GM18951 (cell line): Measurements from ENCODE around the gene ARL14.

Experiments used
- POLR2A ChIP-seq: IDR thresholded peaks from 4 replicates; pipeline ENCODE4 v1.6.1; 2011; ENCODE audit warnings: mild to moderate bottlenecking; ENCODE audit not compliant: insufficient read length, insufficient read depth; ENCODE audit errors: extremely low read depth
- in situ Hi-C: fragments of 300-500 bp; cut with MboI; formaldehyde crosslinking; loops from one replicate; pipeline ENCODE4 v1.12.0; 2022; ENCODE audit warnings: low sequenced_read_pairs, mixed read lengths, inconsistent platforms; ENCODE audit not compliant: unreplicated experiment

The ARL14 gene

DNA sequence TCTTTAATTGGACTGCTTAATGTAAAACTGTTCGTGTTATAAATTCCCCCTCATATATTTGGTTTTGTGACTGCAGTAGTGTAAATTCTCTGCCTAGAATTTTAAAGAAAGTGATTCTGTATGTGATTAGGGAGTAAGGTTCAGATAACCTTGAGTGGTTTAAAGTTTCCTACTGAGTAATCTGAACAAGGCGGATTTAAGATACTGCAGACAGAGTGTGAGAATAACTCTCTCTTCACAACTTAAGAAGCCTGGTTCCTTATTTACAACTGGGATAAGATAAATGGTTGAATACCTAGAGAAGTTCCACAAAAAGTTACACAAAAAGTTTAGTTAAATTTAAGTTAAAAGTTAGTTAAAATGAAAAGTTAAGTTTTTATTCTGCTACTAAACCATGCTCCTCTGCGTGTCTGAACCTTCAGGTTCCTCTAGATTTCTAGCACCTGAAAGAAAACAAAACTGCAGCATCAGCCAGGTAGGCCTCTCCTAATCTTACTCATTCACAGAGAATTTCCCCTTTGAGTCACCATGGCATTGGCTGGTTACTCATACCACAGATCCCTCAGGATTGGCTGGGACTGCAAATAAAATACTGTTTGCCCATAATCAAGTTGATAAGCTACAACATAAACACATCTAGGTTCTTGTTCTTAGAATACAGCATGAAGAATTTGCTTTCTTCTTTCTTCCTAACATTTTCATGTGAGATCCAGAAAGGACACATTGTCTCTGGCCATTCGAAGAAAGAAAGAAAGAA, at the start of gene ARL14:
ARL14 (plus strand) TSS at position 614 of the 757 bp plus-strand sequence. CDS start 187 bp downstream, outside the sequence.
- TF ChIP-seq POLR2A = no peak
- in situ Hi-C loops = no loop called here

DNA sequence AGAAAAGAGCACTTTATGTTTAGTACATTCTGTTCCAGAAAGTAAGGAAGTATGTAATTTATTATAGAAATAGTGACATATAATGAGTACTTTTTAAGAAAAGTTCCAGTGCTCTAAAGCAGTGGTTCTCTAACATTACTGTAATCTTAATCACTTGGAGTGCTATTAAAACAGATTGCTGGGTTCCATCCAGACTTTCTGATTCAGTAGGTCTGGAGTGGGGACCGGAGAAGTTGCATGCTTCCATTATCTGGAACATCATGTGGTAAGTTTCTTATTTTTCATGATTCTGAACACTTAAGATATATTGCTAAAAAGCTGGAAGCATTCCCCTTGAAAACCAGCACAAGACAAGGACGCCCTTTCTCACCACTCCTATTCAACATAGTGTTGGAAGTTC, 47.5 kb upstream of the ARL14 start:
- TF ChIP-seq POLR2A = no peak
- in situ Hi-C loops = no loop called here

DNA sequence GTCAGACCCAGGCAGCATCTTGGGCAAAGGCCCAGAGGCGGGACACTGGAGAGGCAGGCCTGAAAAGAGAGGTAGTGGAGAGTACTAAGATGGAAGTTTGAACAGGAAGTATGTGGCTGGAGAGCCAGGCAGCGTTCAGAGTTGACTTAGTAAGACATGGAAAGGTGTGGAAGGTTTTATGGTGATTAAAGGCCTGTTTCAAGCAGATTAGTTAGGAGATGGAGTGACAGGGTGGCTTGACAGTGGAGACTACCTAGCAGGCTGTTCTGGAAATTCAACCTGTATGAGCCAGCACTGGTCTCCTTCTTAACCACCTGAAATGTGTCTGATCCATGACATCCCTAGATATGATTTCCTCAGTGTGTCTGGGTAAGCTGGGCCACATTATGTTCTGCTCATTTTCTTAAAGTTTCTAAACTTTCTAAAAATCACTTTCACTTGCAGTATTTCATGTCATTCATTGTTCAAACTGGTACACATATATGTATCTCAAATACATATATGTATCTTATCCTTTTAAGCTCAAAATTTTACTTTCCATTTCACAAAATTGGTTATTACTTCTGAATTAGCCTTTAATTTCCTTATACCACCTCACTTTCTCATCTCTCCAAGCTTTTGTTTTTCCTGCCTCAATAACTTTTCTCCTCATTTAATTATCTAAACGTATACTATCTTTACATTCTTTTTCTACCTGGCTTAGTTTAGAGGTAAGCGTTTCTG, 43.4 kb upstream of the ARL14 start:
- TF ChIP-seq POLR2A = no peak
- in situ Hi-C loops = no loop called here

DNA sequence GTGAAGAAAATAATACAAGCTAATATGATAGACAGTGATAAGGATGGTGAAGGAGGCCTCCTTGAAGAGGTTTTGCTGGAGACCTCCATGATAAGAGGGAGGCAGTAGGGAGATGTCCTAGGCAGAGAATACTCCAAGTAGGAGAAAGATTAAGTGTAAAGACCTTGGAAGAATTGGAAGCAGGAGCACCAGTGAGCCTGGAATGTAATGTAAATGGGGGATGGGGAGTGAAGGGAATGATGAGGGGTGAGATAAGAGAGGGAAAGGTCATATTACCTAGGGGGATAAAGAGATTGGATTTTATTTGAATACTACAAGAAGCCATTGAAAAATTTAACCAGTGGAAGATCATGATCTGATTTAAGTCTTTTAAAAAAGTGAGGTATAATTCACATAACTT, 41.7 kb upstream of the ARL14 start:
- TF ChIP-seq POLR2A = no peak
- in situ Hi-C loops = no loop called here

DNA sequence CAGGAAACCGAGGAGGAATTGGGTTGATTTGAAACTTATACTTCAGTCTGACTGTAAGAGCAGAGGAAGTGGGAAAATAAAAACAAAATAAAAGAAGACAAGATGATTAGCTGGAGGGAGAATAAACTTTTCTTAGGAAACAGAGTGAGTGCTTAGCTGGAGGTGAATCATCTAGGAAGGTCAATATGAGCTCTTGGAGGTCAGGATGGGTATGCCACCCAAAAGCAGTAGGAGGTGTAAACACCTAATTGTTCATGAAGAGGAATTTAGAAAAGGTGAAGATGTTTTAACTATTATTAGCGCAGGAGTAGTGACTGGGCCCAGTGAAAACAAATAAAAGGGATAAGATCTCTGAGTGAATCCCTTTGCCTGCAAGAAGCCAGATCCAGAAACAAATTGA, 39.9 kb upstream of the ARL14 start:
- TF ChIP-seq POLR2A = no peak

DNA sequence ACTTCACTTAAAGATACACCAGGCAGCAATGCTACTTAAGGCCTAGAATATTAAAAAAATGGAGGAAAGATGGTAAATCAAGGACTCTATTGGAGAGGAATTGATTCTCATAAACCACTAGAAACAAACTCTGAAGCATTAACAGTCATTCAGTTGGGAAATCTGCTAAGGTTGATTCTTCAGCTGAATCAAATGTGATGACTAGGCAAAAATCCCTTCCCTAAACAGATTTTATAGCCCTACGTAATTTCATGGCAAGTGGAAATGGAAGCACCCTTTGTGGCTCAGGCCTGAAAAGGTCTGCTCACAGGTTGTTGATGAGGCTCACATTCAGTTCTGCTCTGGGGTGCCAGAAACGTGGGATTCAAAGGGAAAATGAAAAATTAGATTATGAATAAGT, 38.8 kb upstream of the ARL14 start:
- in situ Hi-C loops = no loop called here
- TF ChIP-seq POLR2A = no peak

More for the DNA sequence above, 39.9 kb upstream of the ARL14 start:
- in situ Hi-C loops = no loop called here

DNA sequence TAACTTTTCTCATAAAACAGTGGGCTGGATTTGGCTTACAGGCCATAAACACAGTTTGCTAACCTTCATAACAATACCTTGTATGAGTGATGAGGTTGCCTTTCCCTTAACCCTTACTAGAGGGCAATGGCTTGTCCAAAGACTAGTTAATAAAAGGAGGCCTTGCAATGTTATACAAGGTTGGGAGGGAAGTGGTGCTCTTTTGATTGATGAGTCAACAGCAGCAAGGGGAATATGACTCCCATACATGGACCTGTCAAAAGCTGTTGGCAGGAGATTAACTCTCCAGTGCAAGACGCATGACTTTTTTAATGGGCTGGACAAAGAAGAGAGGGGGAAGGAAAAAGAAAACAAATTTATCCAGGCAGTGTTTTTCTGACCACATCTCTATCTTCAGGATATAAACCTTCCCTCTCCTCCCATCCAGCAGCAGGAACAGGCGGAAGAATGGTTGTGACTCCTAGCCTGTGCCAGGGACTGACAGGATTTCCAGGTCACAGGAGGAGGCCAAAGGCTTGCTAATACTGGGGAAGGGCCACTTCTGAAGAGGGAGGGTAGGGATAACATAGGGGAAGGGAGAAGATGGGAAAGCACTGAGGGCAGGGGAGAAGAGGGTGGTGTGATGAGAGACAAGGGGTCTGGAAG, 35.2 kb upstream of the ARL14 start:
- in situ Hi-C loops = no loop called here
- no peak for TF ChIP-seq POLR2A

DNA sequence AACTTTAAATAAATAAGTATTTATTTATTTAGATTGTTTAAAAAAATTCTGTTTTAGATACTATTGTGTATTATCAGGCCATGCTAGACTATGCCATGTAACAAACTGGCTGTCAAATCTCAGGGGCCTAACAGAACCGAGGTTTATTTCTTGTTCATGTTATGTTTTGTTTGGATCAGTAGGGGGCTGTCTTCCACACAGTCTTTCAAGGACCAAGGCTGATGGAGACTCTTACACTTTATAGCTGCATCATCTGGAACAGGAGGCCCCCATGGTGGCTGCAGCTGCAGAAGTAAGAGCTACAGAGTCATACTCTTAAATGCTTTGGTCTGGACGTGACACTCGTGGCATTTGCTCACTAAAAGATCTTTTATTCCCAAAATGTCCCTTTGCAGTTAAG, 33.0 kb upstream of the ARL14 start:
- in situ Hi-C loops = no loop called here

DNA sequence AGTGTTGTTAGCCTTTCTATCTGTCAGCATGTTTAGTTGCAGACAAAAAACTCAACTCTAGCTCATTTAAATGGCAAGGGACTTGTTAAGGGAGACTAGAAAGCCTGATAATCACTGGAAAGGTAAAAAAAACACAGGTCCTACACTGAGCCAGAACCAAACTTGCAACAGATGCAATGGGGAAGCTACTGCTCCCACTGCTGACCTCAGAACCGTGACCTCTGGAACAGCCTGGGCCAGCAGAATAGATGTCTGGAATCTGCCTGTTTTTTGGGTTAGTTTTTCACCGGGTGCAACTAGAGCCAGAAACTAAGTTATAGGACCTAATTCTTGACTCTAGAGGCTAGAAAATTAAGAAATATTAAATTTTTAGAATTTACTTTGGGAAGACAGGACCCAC, 32.5 kb upstream of the ARL14 start:
- TF ChIP-seq POLR2A = no peak
- in situ Hi-C loops = no loop called here

More for the DNA sequence above, 33.0 kb upstream of the ARL14 start:
- TF ChIP-seq POLR2A = no peak

DNA sequence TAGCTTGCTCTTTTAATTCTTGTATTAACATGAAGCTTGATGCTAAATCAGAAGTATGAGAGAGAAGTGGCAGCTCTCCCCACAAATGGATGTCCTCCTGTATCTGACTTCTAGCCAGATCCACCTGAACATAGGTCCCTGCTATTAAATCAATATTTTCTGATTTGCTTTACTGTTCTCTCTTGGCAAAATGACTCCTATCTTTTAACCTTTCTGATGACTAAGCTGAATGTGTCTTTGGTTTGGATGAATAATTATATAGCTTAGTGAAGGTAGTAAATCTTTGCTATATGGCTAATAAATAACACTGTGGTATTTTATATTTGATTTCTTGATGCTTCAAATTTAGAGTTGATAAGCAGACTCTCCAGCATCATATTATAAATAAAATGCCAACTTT, 28.3 kb upstream of the ARL14 start:
- in situ Hi-C loops = no loop called here
- no peak for TF ChIP-seq POLR2A

DNA sequence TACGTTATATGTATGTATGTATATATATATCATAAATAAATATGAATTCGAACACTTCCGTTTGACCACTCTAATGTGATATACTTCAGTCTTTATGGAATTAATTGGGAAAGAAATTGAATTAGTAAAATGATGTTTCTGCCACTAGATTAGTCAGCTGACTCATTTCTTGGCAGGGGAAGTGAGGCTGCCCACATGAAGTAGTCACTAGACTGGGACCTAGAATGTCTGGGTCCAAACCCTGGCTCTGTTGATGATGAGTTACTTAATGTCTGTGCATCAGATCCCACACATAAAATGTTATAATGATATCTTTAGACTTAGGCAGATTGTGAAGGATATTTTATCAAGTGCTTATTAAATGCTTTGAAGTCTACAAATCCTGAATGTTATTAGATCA, 27.4 kb upstream of the ARL14 start:
- in situ Hi-C loops = no loop called here
- TF ChIP-seq POLR2A = no peak

DNA sequence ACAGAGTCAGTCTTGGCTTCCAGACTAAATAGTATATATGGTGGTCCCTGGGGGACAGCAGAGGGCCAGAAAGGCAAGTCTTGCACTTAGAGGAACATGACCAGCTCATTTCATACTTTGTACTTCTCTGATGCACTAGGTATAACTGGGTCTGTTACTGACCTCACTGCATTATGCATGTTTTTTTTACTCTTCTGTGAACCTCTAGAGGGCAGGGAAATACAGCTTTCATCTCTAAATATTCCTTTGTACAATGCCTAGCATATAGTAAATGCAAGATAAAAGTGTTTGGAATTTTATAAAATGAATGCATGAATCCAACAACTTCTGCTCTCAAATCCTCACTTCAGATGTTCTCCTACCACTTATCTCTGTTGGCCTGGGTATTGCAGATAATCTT, 23.4 kb upstream of the ARL14 start:
- TF ChIP-seq POLR2A = no peak
- in situ Hi-C loops = no loop called here

DNA sequence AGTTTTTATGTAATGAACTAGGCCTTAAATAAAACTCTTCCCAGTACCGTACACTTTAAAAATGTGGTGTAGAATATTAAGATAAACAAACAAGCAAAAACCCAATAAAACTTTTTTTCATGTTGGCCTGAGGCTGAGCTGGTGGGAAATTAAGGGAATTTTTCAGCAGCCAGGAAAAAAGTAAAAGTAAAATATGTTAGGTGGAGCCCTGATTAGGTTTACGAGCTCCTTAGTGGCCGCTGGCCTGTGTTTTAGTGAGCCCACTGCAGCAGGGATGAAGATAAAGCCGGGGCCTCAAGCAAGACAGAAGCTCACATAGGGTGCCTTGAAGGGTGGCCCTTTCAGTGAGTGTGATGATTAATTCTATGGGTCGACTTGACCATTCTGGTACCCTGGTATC, 16.1 kb upstream of the ARL14 start:
- in situ Hi-C loops = no loop called here
- TF ChIP-seq POLR2A = no peak

DNA sequence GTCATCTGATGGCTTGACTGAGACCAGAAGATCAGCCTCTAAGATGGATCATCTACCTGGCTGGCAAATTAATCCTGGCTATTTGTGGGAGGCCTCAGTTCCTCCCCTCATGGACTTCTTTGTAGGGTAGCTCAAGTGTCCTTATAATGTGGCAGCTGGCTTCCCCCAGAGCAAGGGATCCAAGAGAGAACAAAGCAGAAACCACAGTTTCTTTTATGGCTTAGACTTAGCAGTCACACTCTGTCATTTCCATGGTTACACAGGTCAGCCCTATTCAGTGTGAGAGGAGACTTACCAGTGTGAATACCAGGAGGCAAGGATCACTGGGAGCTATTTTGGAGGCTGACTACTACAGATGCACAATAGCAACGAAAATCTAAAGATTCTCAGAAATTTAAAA, 15.3 kb upstream of the ARL14 start:
- no peak for TF ChIP-seq POLR2A
- in situ Hi-C loops = no loop called here
